Peyer's patch (tissue), 4 donors: ENCODE measurements around the gene CDHR1. TPM values are rescaled to one million over a fixed set of nuclear protein-coding genes. Genes with fewer than 3 reads are reported as not detected.

Experiments
- DNase-seq, 3 donors: peaks; one replicate each; pipeline ENCODE4 v3.0.0-alpha.2; 2017 to 2019
- H3K27ac ChIP-seq, 4 donors: fragments of 200-600 bp; sonication (generic); one replicate each; pipeline ENCODE4 v1.5.1; 2016 to 2019
- H3K27me3 ChIP-seq, 2 donors: fragments of 200-600 bp; sonication (generic); one replicate each; pipeline ENCODE4 v1.5.1; 2019
- H3K36me3 ChIP-seq, 3 donors: fragments of 200-600 bp; sonication (generic); one replicate each; pipeline ENCODE4 v1.5.1; 2016 to 2019
- H3K4me1 ChIP-seq, 4 donors: fragments of 200-600 bp; sonication (generic); one replicate each; pipeline ENCODE4 v1.5.1; 2016 to 2019
- H3K4me3 ChIP-seq, 4 donors: fragments of 200-600 bp; sonication (generic); 1 replicate in 3 of 4; 2 replicates in 1 of 4; pipeline ENCODE4 v1.5.1; 2016 to 2019; ENCODE audit warnings: mild to moderate bottlenecking in 1 of 4
- H3K9me3 ChIP-seq, 4 donors: fragments of 200-600 bp; sonication (generic); one replicate each; pipeline ENCODE4 v1.5.1; 2016 to 2019; ENCODE audit warnings: mild to moderate bottlenecking in 1 of 4
- CTCF ChIP-seq, 6 experiments: fragments of 450-650 bp in 4 of 6; fragments of 200-600 bp in 2 of 6; sonication (generic) in 1 of 6; IDR thresholded peaks; one replicate each; pipeline ENCODE4 v1.5.1; 2017 to 2019; ENCODE audit warnings: antibody characterized with exemption in 6 of 6, mild to moderate bottlenecking in 3 of 6, moderate library complexity in 1 of 6
- POLR2A ChIP-seq, 2 donors: fragments of 450-650 bp; IDR thresholded peaks; one replicate each; pipeline ENCODE4 v1.5.1; 2017; ENCODE audit warnings: antibody characterized with exemption in 2 of 2, mild to moderate bottlenecking in 2 of 2, moderate library complexity in 2 of 2
- total RNA-seq, 4 donors: library from RNA; depleted of rRNA; stranded (reverse); fragments of >200 nt; gene quantifications; one replicate each; pipeline ENCODE4 v1.1.0, GENCODE V29; 2016

CDHR1 gene
- total RNA-seq, 4 donors from 2014 or later, result 22.6 to 87.0 (median 59.9) TPM

- H3K4me1 ChIP-seq, result peaks cover 0 to 10% (median 0%) of the 10 kb centered on the region in 4 donors
- no peak for DNase-seq
- peaks cover 0 to 49% (median 0%) of the 10 kb centered on the region in 3 donors for H3K36me3 ChIP-seq
- H3K27ac ChIP-seq, result no peak overlapping the region
- H3K4me3 ChIP-seq, result no peak overlapping the region
- no peaks in the 10 kb centered on the region for H3K9me3 ChIP-seq
- TF ChIP-seq POLR2A (IDR thresholded peaks at IDR 0.05) (no peak), CTCF (IDR thresholded peaks at IDR 0.05) (no peak)
- no peaks in the 10 kb centered on the region for H3K27me3 ChIP-seq
These were observed 38.8 kb upstream of the CDHR1 start for GRCh38 chr10:84155521-84155920.

GRCh38 chr10:84156009-84156408, 38.3 kb upstream of the CDHR1 start:
- Histone ChIP-seq H3K4me3 (no peak overlapping the region), H3K4me1 (peaks cover 0 to 10% (median 0%) of the 10 kb centered on the region in 4 donors), H3K27me3 (no peaks in the 10 kb centered on the region), H3K27ac (no peak overlapping the region), H3K36me3 (peaks cover 0 to 44% (median 0%) of the 10 kb centered on the region in 3 donors), H3K9me3 (no peaks in the 10 kb centered on the region)
- DNase-seq, result no peak
- TF ChIP-seq CTCF (IDR thresholded peaks at IDR 0.05), result no peak
- TF ChIP-seq POLR2A (IDR thresholded peaks at IDR 0.05), result no peak

- Histone ChIP-seq H3K9me3 (no peaks in the 10 kb centered on the region), H3K4me3 (no peak overlapping the region), H3K4me1 (peaks cover 0 to 10% (median 0%) of the 10 kb centered on the region in 4 donors), H3K36me3 (peaks cover 0 to 36% (median 0%) of the 10 kb centered on the region in 3 donors), H3K27ac (no peak overlapping the region), H3K27me3 (no peaks in the 10 kb centered on the region)
- no peak for TF ChIP-seq CTCF (IDR thresholded peaks at IDR 0.05)
- TF ChIP-seq POLR2A (IDR thresholded peaks at IDR 0.05), result no peak
- no peak for DNase-seq
These were observed 37.6 kb upstream of the CDHR1 start for GRCh38 chr10:84156768-84157167.

GRCh38 chr10:84158061-84158460, 36.3 kb upstream of the CDHR1 start:
- TF ChIP-seq POLR2A (IDR thresholded peaks at IDR 0.05) (no peak), CTCF (IDR thresholded peaks at IDR 0.05) (no peak)
- no peak for DNase-seq
- Histone ChIP-seq H3K4me3 (no peak overlapping the region), H3K27me3 (no peaks in the 10 kb centered on the region), H3K9me3 (no peaks in the 10 kb centered on the region), H3K36me3 (peaks cover 0 to 23% (median 0%) of the 10 kb centered on the region in 3 donors), H3K27ac (no peak overlapping the region), H3K4me1 (peaks cover 0 to 10% (median 0%) of the 10 kb centered on the region in 4 donors)

GRCh38 chr10:84158550-84158949, 35.8 kb upstream of the CDHR1 start:
- no peak for DNase-seq
- Histone ChIP-seq H3K4me3 (no peak overlapping the region), H3K4me1 (peaks cover 0 to 10% (median 0%) of the 10 kb centered on the region in 4 donors), H3K9me3 (no peaks in the 10 kb centered on the region), H3K27ac (no peak overlapping the region), H3K27me3 (no peaks in the 10 kb centered on the region), H3K36me3 (peaks cover 0 to 19% (median 0%) of the 10 kb centered on the region in 3 donors)
- no peak for TF ChIP-seq CTCF (IDR thresholded peaks at IDR 0.05)
- TF ChIP-seq POLR2A (IDR thresholded peaks at IDR 0.05), result no peak
